Astrocyte (in vitro differentiated cells and primary cell): Measurements from ENCODE around the gene ILKAP. TPM values are rescaled to one million over a fixed set of nuclear protein-coding genes. Genes with fewer than 3 reads are reported as not detected.

Experiments used
- DNase-seq: peaks from one replicate; pipeline ENCODE4 v3.0.0-alpha.2; 2010; ENCODE audit warnings: low read depth
- FAIRE-seq: peaks from 2 replicates; lab custom pipeline; 2011; peaks lifted over from hg19 to GRCh38; lab: Jason Lieb, UNC
- H2AFZ ChIP-seq: 2 replicates; pipeline ENCODE4 v1.6.0; 2012; ENCODE audit warnings: low read depth, low read length, inconsistent platforms
- H3K27ac ChIP-seq: 2 replicates; pipeline ENCODE4 v1.5.1; 2011; ENCODE audit warnings: low read depth, low read length, inconsistent platforms
- H3K27me3 ChIP-seq: 2 replicates; pipeline ENCODE4 v1.6.0; 2011; ENCODE audit warnings: low read length, inconsistent platforms; ENCODE audit not compliant: insufficient read depth
- H3K36me3 ChIP-seq: 2 replicates; pipeline ENCODE4 v1.5.1; 2011; ENCODE audit warnings: low read length, inconsistent platforms; ENCODE audit not compliant: insufficient read depth
- H3K4me1 ChIP-seq: 2 replicates; pipeline ENCODE4 v1.5.1; 2011; ENCODE audit warnings: low read length, inconsistent platforms; ENCODE audit not compliant: insufficient read depth
- H3K4me2 ChIP-seq: 2 replicates; pipeline ENCODE4 v1.6.0; 2012; ENCODE audit warnings: low read length, inconsistent platforms
- H3K4me3 ChIP-seq: 2 replicates; pipeline ENCODE4 v1.5.1; 2011; ENCODE audit warnings: low read depth, mild to moderate bottlenecking, low read length, inconsistent platforms; ENCODE audit not compliant: insufficient read depth
- H3K79me2 ChIP-seq: 2 replicates; pipeline ENCODE4 v1.6.0; 2012; ENCODE audit warnings: mild to moderate bottlenecking, low read length, inconsistent platforms; ENCODE audit not compliant: insufficient read depth
- H3K9ac ChIP-seq: 2 replicates; pipeline ENCODE4 v1.6.0; 2012; ENCODE audit warnings: mild to moderate bottlenecking, low read length, inconsistent platforms
- H3K9me3 ChIP-seq: 2 replicates; pipeline ENCODE4 v1.5.1; 2012; ENCODE audit warnings: low read depth, mild to moderate bottlenecking, low read length, inconsistent platforms; ENCODE audit not compliant: insufficient read depth
- H4K20me1 ChIP-seq: 2 replicates; pipeline ENCODE4 v1.6.0; 2012; ENCODE audit warnings: low read length, inconsistent platforms; ENCODE audit not compliant: insufficient read depth
- H3K27ac Mint-ChIP-seq: one replicate; pipeline ENCODE4 v1.8.0; 2021; ENCODE audit warnings: mild to moderate bottlenecking, mixed read lengths; ENCODE audit not compliant: unreplicated experiment
- H3K27me3 Mint-ChIP-seq: one replicate; pipeline ENCODE4 v1.8.0; 2021; ENCODE audit warnings: low read depth, mixed read lengths; ENCODE audit not compliant: unreplicated experiment
- H3K36me3 Mint-ChIP-seq: one replicate; pipeline ENCODE4 v1.8.0; 2021; ENCODE audit warnings: low read depth, mixed read lengths; ENCODE audit not compliant: unreplicated experiment
- H3K4me1 Mint-ChIP-seq: one replicate; pipeline ENCODE4 v1.8.0; 2021; ENCODE audit warnings: low read depth, mixed read lengths; ENCODE audit not compliant: unreplicated experiment
- H3K4me3 Mint-ChIP-seq: one replicate; pipeline ENCODE4 v1.8.0; 2021; ENCODE audit warnings: mild to moderate bottlenecking, moderate library complexity, mixed read lengths; ENCODE audit not compliant: unreplicated experiment
- H3K9me3 Mint-ChIP-seq: one replicate; pipeline ENCODE4 v1.8.0; 2021; ENCODE audit warnings: mild to moderate bottlenecking, mixed read lengths; ENCODE audit not compliant: unreplicated experiment
- CTCF ChIP-seq: IDR thresholded peaks from 2 replicates; pipeline ENCODE4 v1.5.1; 2011; ENCODE audit warnings: low read depth, mild to moderate bottlenecking, inconsistent platforms, low read length, moderate library complexity; ENCODE audit not compliant: insufficient read depth
- EZH2 ChIP-seq: IDR thresholded peaks from 2 replicates; pipeline ENCODE4 v1.6.1; 2012; ENCODE audit warnings: mild to moderate bottlenecking, low read length, inconsistent platforms; ENCODE audit not compliant: insufficient read depth
- total RNA-seq: library from RNA; stranded (reverse); gene quantifications from 2 replicates; pipeline ENCODE4 v1.2.1, GENCODE V29; 2021

ILKAP gene
- total RNA-seq, 1 donor from 2014 or later = 32.3 TPM

- no peaks in the 10 kb centered on the region for H3K4me1 Mint-ChIP-seq
Measured at GRCh38 chr2:238247841-238248453, 44.5 kb upstream of the ILKAP start.

GRCh38 chr2:238247002-238247822 is 43.7 kb upstream of the ILKAP start:
- no peak for TF ChIP-seq CTCF
- TF ChIP-seq EZH2 = no peak
- Histone ChIP-seq H3K4me2 (no peak overlapping the region), H3K79me2 (no peaks in the 10 kb centered on the region), H4K20me1 (no peaks in the 10 kb centered on the region), H3K27me3 (no peaks in the 10 kb centered on the region), H3K27ac (no peak overlapping the region), H3K36me3 (no peaks in the 10 kb centered on the region), H3K9me3 (no peaks in the 10 kb centered on the region), H2AFZ (no peak overlapping the region), H3K4me1 (no peaks in the 10 kb centered on the region), H3K9ac (no peak overlapping the region), H3K4me3 (no peak overlapping the region)
- Mint-ChIP-seq H3K27me3 (peaks cover 14% of the 10 kb centered on the region), H3K36me3 (peaks cover 10% of the 10 kb centered on the region), H3K27ac (peak overlapping the region; percentile 12), H3K4me3 (no peak overlapping the region), H3K9me3 (no peaks in the 10 kb centered on the region), H3K4me1 (no peaks in the 10 kb centered on the region)
- FAIRE-seq (no peak), DNase-seq (no peak)

More at GRCh38 chr2:238247841-238248453, 44.5 kb upstream of the ILKAP start:
- H3K9me3 Mint-ChIP-seq = no peaks in the 10 kb centered on the region
- DNase-seq (no peak), FAIRE-seq (no peak)
- Histone ChIP-seq H2AFZ (no peak overlapping the region), H3K79me2 (no peaks in the 10 kb centered on the region), H3K36me3 (no peaks in the 10 kb centered on the region), H3K4me3 (no peak overlapping the region), H3K4me2 (no peak overlapping the region), H3K4me1 (no peaks in the 10 kb centered on the region), H3K27me3 (no peaks in the 10 kb centered on the region), H3K9me3 (no peaks in the 10 kb centered on the region), H3K27ac (no peak overlapping the region), H3K9ac (no peak overlapping the region), H4K20me1 (no peaks in the 10 kb centered on the region)
- peaks cover 11% of the 10 kb centered on the region for H3K27me3 Mint-ChIP-seq
- H3K27ac Mint-ChIP-seq = peak overlapping the region; percentile 12
- H3K4me3 Mint-ChIP-seq = no peak overlapping the region
- peaks cover 13% of the 10 kb centered on the region for H3K36me3 Mint-ChIP-seq
- TF ChIP-seq EZH2 (no peak), CTCF (no peak)
